BE2C (cell line): ENCODE data around the gene TTN.

Source experiments
- DNase-seq: peaks from one replicate; pipeline ENCODE4 v3.0.0-alpha.2; 2020
- H3K27me3 ChIP-seq: fragments of 250-450 bp; sonication (Bioruptor Pico); 2 replicates; pipeline ENCODE4 v1.5.1; 2020; ENCODE audit warnings: mild to moderate bottlenecking
- H3K36me3 ChIP-seq: fragments of 250-450 bp; sonication (Bioruptor Pico); 2 replicates; pipeline ENCODE4 v1.5.1; 2020; ENCODE audit warnings: mild to moderate bottlenecking
- H3K4me1 ChIP-seq: fragments of 250-450 bp; sonication (Bioruptor Pico); 2 replicates; pipeline ENCODE4 v1.5.1; 2020
- H3K4me3 ChIP-seq: 2 replicates; pipeline ENCODE4 v1.5.1; 2011; ENCODE audit warnings: low read depth, low read length
- H3K9me3 ChIP-seq: fragments of 250-450 bp; sonication (Bioruptor Pico); 2 replicates; pipeline ENCODE4 v1.5.1; 2020
- CTCF ChIP-seq: IDR thresholded peaks from 2 replicates; pipeline ENCODE4 v1.5.1; 2012; ENCODE audit warnings: mild to moderate bottlenecking, low read depth, low read length

TTN gene

DNA sequence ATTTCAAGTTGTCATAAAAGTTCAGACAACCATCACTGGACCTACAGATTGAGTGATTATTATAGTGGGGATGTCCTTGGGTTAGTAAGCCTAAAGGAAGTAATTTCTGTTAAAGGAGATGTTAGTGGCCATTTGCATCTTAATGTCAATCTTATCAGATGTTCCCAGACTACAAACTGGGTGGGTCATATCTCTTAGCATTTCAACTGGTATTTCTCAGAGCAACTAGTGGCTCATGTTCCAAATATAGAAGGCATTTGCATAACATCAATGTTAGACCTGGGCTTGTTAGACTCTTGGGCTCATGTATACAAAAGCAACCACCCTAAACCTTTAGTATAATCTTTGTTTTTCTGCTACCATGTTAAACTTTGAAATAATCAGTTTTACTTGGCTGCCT, 309.1 kb downstream of the TTN start:
- DNase-seq: no peak
- no peaks in the 10 kb centered on the region for H3K36me3 ChIP-seq
- no peaks in the 10 kb centered on the region for H3K27me3 ChIP-seq
- H3K4me1 ChIP-seq: no peaks in the 10 kb centered on the region
- H3K9me3 ChIP-seq: no peaks in the 10 kb centered on the region
- no peak overlapping the region for H3K4me3 ChIP-seq
- TF ChIP-seq CTCF: no peak

DNA sequence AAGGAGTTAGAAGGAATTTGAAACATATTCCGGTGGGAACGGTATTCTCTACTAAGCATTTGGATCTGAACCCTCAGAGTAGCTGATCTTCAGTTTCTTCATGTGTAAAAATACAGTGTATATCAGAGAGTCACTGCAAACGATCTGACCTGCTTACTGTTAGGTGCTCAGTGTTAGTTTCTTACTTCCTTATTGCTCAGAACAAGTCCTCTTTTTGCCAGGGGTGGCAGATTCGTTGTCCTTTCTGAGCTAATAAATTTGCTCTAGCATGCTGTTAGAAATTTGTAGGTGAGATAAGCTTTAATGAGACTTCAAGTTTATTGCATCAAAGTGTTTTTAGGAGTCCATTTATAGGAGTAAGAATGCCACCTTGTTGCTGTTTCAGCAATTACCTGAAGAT, 311.2 kb downstream of the TTN start:
- Histone ChIP-seq H3K4me1 (no peaks in the 10 kb centered on the region), H3K9me3 (no peaks in the 10 kb centered on the region), H3K4me3 (no peak overlapping the region), H3K27me3 (no peaks in the 10 kb centered on the region), H3K36me3 (no peaks in the 10 kb centered on the region)
- no peak for DNase-seq
- no peak for TF ChIP-seq CTCF

DNA sequence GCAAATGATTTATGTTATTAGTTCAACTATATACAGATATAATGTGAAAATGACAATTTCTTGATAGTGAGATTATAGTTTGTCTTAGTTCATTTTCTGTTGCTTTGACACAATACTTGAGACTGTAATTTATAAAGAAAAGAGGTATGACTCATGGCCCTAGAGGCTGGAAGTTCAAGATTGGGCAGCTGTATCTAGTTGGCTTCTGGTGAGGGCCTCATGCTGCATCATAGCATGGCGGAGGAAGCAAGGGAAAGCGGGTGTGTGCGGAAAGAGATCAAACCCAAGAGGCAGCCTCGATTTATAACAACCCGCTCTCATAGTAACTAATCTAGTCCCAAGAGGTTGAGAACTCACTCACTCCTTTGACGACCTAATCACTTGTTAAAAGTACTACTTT, 315.6 kb downstream of the TTN start:
- no peak overlapping the region for H3K4me3 ChIP-seq
- no peaks in the 10 kb centered on the region for H3K36me3 ChIP-seq
- H3K4me1 ChIP-seq: no peaks in the 10 kb centered on the region
- H3K9me3 ChIP-seq: no peaks in the 10 kb centered on the region
- H3K27me3 ChIP-seq: no peaks in the 10 kb centered on the region
- no peak for DNase-seq
- no peak for TF ChIP-seq CTCF

GRCh38 chr2:178485356-178485755, 321.9 kb downstream of the TTN start:
- no peak for TF ChIP-seq CTCF
- no peaks in the 10 kb centered on the region for H3K36me3 ChIP-seq

DNA sequence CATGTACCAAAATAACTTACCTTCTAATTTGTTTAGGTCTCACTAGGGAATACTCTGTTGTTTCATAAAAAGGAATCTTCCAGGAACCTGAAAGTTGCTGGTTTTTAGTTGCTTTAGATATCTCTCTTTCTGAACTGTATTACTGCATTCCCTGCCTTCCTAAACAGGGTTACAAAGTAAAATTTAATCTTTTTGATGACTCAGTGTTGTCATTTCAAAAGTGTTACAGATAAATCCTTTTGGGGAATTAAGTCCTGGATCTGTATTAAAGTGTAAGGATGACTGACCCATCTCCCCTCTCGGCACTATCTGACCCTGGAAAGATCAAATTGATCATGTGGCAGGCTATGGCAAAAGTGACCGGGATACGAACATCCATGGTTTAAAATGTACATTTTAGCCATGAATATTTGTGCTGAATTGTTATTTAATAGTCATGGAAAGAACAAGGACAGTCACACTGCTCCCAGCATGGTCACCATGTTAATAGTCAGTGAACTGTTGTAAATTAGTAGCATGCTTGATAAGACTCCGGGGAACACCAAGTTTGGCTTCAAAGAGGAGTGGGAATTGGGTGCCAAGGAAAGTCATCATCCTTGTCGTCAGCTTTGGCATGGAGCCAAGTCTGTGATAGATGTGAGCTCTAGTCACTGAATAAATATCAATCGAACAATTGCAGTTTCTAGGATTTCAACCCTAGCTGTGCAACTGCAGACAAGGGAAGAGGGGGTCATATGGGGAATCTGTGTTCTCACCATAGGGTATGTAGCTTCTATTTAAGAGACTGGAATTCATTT, 322.8 kb downstream of the TTN start:
- Histone ChIP-seq H3K4me3 (no peak overlapping the region), H3K36me3 (no peaks in the 10 kb centered on the region), H3K4me1 (peaks cover 3% of the 10 kb centered on the region; the same call in 1 of the 2 replicates), H3K27me3 (no peaks in the 10 kb centered on the region), H3K9me3 (no peaks in the 10 kb centered on the region)
- no peak for TF ChIP-seq CTCF
- peak; percentile 34 for DNase-seq

More at GRCh38 chr2:178485356-178485755, 321.9 kb downstream of the TTN start:
- no peak for DNase-seq
- Histone ChIP-seq H3K4me3 (no peak overlapping the region), H3K27me3 (no peaks in the 10 kb centered on the region), H3K4me1 (no peaks in the 10 kb centered on the region), H3K9me3 (no peaks in the 10 kb centered on the region)

DNA sequence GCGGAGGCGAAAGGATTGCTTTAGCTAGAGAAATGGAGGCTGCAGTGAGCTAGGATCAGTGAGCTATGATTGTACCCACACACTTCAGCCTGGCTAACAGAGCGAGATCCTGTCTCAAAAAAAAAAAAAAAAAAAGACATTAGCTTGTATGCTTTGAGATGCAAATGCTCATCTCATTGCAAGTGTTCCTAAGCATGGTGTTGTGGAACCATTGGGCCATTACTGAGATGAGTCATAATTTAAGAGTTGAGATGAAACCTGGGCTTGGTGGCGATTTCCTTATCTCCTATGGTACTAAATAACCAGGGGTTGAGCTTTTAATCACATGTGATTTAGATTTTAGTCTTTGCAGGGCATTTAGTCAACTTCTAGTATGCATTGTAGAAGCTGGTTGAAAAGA, 324.8 kb downstream of the TTN start:
- no peaks in the 10 kb centered on the region for H3K9me3 ChIP-seq
- H3K27me3 ChIP-seq: no peaks in the 10 kb centered on the region
- peaks cover 4% of the 10 kb centered on the region; the same call in 1 of the 2 replicates for H3K4me1 ChIP-seq
- no peak overlapping the region; the same call in 1 of the 2 replicates for H3K4me3 ChIP-seq
- no peak for DNase-seq
- H3K36me3 ChIP-seq: no peaks in the 10 kb centered on the region
- no peak for TF ChIP-seq CTCF
